HG03354 (cell line): ENCODE results near the gene PSMD6.

Source experiments
- ATAC-seq: cut with Tn5 transposase; IDR thresholded peaks from one replicate; pipeline ENCODE4 v1.9.1; 2021; ENCODE audit warnings: mild to moderate bottlenecking; ENCODE audit not compliant: unreplicated experiment, poor library complexity, severe bottlenecking

Gene PSMD6

DNA sequence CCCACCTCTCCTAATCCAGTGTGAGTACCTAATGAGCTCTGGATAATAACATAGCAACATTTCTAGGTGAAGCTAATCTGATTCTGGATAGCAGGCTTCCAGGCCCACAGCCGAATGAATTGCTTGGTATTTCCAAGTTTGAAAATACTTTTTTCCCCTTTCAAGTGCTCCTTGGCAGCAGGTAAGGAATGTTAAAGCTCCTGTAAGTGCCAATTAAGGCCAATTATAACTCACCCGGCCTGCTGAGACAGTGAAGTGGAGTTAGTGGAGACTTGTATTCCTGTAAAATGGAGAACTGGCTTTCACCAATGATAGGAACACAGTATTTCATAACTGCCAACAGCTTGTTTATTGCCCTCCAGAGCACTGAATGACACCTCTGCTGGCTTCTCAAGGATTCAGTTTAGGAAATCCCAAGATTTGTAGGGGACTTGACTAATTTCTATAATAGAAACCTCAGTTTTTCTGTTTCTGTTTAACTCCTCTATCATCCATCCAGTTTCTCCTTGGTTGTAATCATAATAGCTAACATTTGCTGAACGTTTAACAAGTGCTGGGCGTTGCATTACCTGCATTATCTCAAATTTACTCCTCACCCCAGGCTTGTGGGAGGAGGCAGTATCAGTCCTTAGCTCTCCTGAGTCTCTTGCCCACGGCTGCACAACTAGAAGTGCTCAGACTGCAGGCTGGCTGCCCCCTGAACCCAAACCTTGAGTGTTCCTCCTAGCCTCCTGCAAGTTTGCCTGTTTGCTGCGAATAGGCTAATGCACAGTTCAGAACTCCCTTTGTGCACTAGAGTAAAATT, 58.4 kb downstream of the PSMD6 start:
- ATAC-seq: no peak

DNA sequence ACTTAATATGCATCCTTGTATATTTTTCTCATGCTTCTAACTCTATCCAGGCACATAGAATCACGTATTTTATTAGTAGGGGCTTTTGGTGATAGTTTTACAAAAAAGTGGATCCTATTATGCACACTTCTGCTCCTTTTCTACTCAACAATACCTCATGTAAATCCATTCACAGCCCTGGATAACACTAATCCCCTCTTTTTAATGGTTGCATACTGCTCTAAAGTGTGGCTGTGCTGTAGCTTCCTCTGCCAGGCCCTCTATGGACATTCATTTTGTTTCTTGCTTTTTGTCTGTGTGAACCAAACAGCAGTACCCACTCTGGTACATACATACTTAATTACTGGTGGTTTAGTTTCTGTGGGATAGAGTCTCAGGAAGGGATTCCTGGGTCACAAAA, 59.8 kb downstream of the PSMD6 start:
- ATAC-seq: no peak

DNA sequence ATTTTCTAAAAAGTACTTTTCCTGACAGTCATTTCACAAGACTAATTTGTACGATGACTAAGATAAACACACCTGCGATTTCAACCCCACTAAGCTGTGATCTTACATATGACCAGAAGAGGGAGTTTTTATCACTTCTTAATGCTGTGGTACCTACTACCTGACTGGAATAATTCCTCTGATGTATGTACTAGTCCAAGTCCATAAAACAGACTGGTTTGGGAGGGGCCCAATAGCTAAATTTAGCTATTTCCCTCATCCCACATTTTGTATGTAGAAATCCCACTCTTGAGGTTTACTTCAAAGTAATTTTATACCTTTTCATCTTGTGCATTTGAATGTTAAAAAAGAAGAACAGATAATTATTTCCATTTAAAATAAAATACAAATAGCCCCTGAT, 61.4 kb downstream of the PSMD6 start:
- ATAC-seq: peak; percentile 87
